B cell (primary cell): ENCODE data around the gene AKAP11. TPM values are rescaled to one million over a fixed set of nuclear protein-coding genes. Genes with fewer than 3 reads are reported as not detected.

Experiments used
- ATAC-seq: fragments of 200-7000 bp; cut with Tn5 transposase; one replicate; pipeline ENCODE4 v1.10.0; 2021; ENCODE audit warnings: low read depth, mild to moderate bottlenecking, moderate number of reproducible peaks, moderate library complexity
- CTCF ChIA-PET: fragments of 350-600 bp; sonication (Branson Sonifier 250); formaldehyde crosslinking; loops from one replicate; lab custom pipeline; 2021; ENCODE audit warnings: antibody characterized with exemption, inconsistent platforms; lab: Charles Lee
- POLR2A ChIA-PET: fragments of 350-600 bp; sonication (Branson Sonifier 250); formaldehyde crosslinking; loops from one replicate; lab custom pipeline; 2021; ENCODE audit warnings: antibody characterized with exemption; lab: Charles Lee
- DNase-seq: peaks from one replicate; pipeline ENCODE4 v3.0.0; 2013
- H2AFZ ChIP-seq: 2 replicates; pipeline ENCODE4 v1.6.1; 2012; ENCODE audit warnings: mild to moderate bottlenecking, low read depth, low read length; ENCODE audit not compliant: insufficient read depth, poor library complexity, severe bottlenecking
- H3K27ac ChIP-seq, 2 donors: 1 replicate in 1 of 2; 2 replicates in 1 of 2; pipeline ENCODE4 v1.5.1; 2012 to 2013; ENCODE audit warnings: low read length in 2 of 2, mild to moderate bottlenecking in 2 of 2, moderate library complexity in 1 of 2
- H3K27me3 ChIP-seq, 4 experiments: fragments of 200-600 bp in 1 of 4; sonication (generic) in 1 of 4; replicated peaks in 1 of 4; 1 replicate in 2 of 4; 2 replicates in 2 of 4; pipeline versions ENCODE4 v1.6.1 to v1.7.0; 2013 to 2016; ENCODE audit warnings: low read length in 3 of 4, mild to moderate bottlenecking in 2 of 4, mixed read lengths in 1 of 4, moderate library complexity in 1 of 4; ENCODE audit not compliant: insufficient read depth in 4 of 4, control insufficient read depth in 3 of 4; ENCODE audit errors: control extremely low read depth in 1 of 4
- H3K36me3 ChIP-seq, 2 experiments: replicated peaks in 1 of 2; 1 replicate in 1 of 2; 2 replicates in 1 of 2; pipeline versions ENCODE4 v1.6.1 to v1.7.1; 2013; ENCODE audit warnings: low read length in 1 of 2; ENCODE audit not compliant: insufficient read depth in 2 of 2, control insufficient read depth in 1 of 2; ENCODE audit errors: control extremely low read depth in 1 of 2, extremely low read depth in 1 of 2
- H3K4me1 ChIP-seq, 2 donors: fragments of 200-600 bp in 1 of 2; sonication (generic) in 1 of 2; 1 replicate in 1 of 2; 2 replicates in 1 of 2; pipeline versions ENCODE4 v1.5.1 to v1.6.1; 2013 to 2017; ENCODE audit warnings: low read length in 2 of 2; ENCODE audit not compliant: control insufficient read depth in 2 of 2, insufficient read depth in 2 of 2
- H3K4me2 ChIP-seq: replicated peaks from 2 replicates; pipeline ENCODE3; 2012; ENCODE audit warnings: mild to moderate bottlenecking, low read depth, low read length; ENCODE audit not compliant: poor library complexity, severe bottlenecking
- H3K4me3 ChIP-seq, 5 experiments: fragments of 200-600 bp in 1 of 5; sonication (generic) in 1 of 5; 1 replicate in 3 of 5; 2 replicates in 2 of 5; pipeline versions ENCODE4 v1.5.1 to v1.7.0; 2011 to 2016; ENCODE audit warnings: low read length in 4 of 5, mild to moderate bottlenecking in 4 of 5, low read depth in 2 of 5, control low read depth in 1 of 5, moderate library complexity in 1 of 5; ENCODE audit not compliant: insufficient read depth in 1 of 5; ENCODE audit errors: control extremely low read depth in 1 of 5, extremely low read depth in 1 of 5
- H3K79me2 ChIP-seq: fragments of 200-600 bp; sonication (generic); one replicate; pipeline ENCODE4 v1.6.0; 2016; ENCODE audit warnings: low read length; ENCODE audit not compliant: control insufficient read depth, insufficient read depth
- H3K9ac ChIP-seq: fragments of 200-600 bp; sonication (generic); 2 replicates; pipeline ENCODE4 v1.6.1; 2017; ENCODE audit warnings: mild to moderate bottlenecking, low read length, moderate library complexity
- H3K9me3 ChIP-seq, 3 donors: one replicate each; pipeline versions ENCODE4 v1.6.1 to v1.7.1; 2013; ENCODE audit warnings: low read length in 2 of 3; ENCODE audit not compliant: control insufficient read depth in 2 of 3, insufficient read depth in 1 of 3; ENCODE audit errors: control extremely low read depth in 1 of 3
- H4K20me1 ChIP-seq: 2 replicates; pipeline ENCODE4 v1.6.0; 2012; ENCODE audit warnings: mild to moderate bottlenecking, low read length; ENCODE audit not compliant: insufficient read depth, control insufficient read depth, poor library complexity, severe bottlenecking
- H3K27ac Mint-ChIP-seq: one replicate; pipeline ENCODE4 v1.8.0; 2021; ENCODE audit warnings: mixed read lengths
- H3K27me3 Mint-ChIP-seq: one replicate; pipeline ENCODE4 v1.8.0; 2021; ENCODE audit warnings: mixed read lengths
- H3K4me1 Mint-ChIP-seq: one replicate; pipeline ENCODE4 v1.8.0; 2021; ENCODE audit warnings: mixed read lengths
- H3K4me3 Mint-ChIP-seq: one replicate; pipeline ENCODE4 v1.8.0; 2021; ENCODE audit warnings: mixed read lengths
- H3K9me3 Mint-ChIP-seq: one replicate; pipeline ENCODE4 v1.8.0; 2022; ENCODE audit warnings: mixed read lengths; ENCODE audit not compliant: insufficient read depth
- CTCF ChIP-seq: fragments of 200-600 bp; IDR thresholded peaks from one replicate; pipeline ENCODE4 v1.8.0; 2022; ENCODE audit warnings: antibody characterized with exemption, mild to moderate bottlenecking
- EZH2 ChIP-seq: IDR thresholded peaks from 2 replicates; pipeline ENCODE4 v1.6.1; 2012; ENCODE audit warnings: borderline replicate concordance, low read depth, mild to moderate bottlenecking, moderate library complexity, low read length; ENCODE audit not compliant: insufficient read depth, poor library complexity, severe bottlenecking
- WGBS: methylation state at CpG from one replicate; pipeline ENCODE4 v1.1.5; 2013; ENCODE audit warnings: missing lambda C conversion rate; ENCODE audit not compliant: insufficient coverage; 5-methylcytosine and 5-hydroxymethylcytosine counted together
- intact Hi-C: fragments of 100-400 bp; cut with micrococcal nuclease; formaldehyde crosslinking; loops from one replicate; pipeline ENCODE4 v1.10.0; 2022
- polyA plus RNA-seq: library from polyadenylated mRNA; depleted of rRNA; stranded (reverse); fragments of >200 nt; gene quantifications from 2 replicates; pipeline ENCODE4 v1.2.3, GENCODE V29; 2012
- total RNA-seq, 2 donors: library from RNA; stranded (reverse); fragments of 120-200 nt in 1 of 2; gene quantifications; 1 replicate in 1 of 2; 2 replicates in 1 of 2; pipeline versions ENCODE4 v1.2.3 to v1.2.4, GENCODE V29; 2013 to 2022

AKAP11 gene
- total and polyA plus RNA-seq, 2 donors (not counting 1 experiment from before 2014, with no cell fraction given) = 10.2 to 42.9 TPM

DNA sequence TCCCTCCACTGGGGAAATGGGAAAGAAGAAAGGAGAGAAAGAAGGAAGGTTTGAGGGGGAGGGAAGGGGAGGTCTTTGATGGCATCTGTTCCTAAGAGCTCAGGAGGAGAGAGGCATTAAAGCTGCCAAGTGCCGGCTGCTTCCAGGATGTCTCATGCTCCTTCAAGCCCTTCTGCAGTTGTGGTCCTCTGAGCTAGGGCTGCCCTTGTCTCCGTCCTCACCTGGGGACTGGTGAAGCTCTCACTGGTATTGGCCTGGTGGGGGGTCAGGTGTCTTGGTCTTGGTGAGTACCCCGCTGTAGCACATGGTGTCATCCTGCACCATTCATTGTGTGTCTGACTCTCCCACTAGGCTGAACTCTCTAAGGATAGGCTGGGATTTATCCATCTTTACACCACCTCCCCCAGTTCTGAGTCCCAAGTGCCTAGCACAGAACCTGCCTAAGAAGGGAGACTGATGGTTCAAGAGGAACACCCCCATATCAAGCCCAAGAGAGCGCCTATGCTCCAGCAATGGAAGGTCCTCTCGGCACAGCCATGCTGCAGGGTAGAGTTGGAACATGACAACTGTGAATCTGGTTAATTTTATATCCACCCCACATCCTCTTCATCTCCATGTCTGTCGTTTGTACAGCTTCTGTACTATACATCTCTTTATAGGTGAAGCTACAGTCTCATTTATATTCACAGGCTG is 83.7 kb downstream of the AKAP11 start:
- H3K79me2 ChIP-seq = no peaks in the 10 kb centered on the region
- no peak overlapping the region for H3K4me3 ChIP-seq
- DNase-seq (no peak), ATAC-seq (no peak)
- H4K20me1 ChIP-seq = no peaks in the 10 kb centered on the region
- WGBS = 100% methylated on average over 4 of the region's 6 CpGs
- no peak overlapping the region for H3K27ac Mint-ChIP-seq
- no peak overlapping the region for H3K4me2 ChIP-seq
- TF ChIP-seq CTCF = no peak
- no peak for TF ChIP-seq EZH2
- H3K36me3 ChIP-seq = no peaks in the 10 kb centered on the region
- H3K9me3 Mint-ChIP-seq = no peaks in the 10 kb centered on the region
- H3K4me3 Mint-ChIP-seq = no peak overlapping the region
- peaks cover 5 to 8% of the 10 kb centered on the region in 2 donors for H3K4me1 ChIP-seq
- no peak overlapping the region for H3K27ac ChIP-seq
- no peak overlapping the region for H2AFZ ChIP-seq
- H3K27me3 Mint-ChIP-seq = no peaks in the 10 kb centered on the region
- no peaks in the 10 kb centered on the region for H3K9me3 ChIP-seq
- ChIA-PET POLR2A (no interaction called here), CTCF (no interaction called here)
- intact Hi-C loops = no loop called here
- H3K9ac ChIP-seq = no peak overlapping the region
- H3K4me1 Mint-ChIP-seq = peaks cover 6% of the 10 kb centered on the region
- no peaks in the 10 kb centered on the region for H3K27me3 ChIP-seq

GRCh38 chr13:42356184-42356575 is 84.2 kb downstream of the AKAP11 start:
- Histone ChIP-seq H3K9ac (no peak overlapping the region), H3K9me3 (no peaks in the 10 kb centered on the region), H3K4me2 (no peak overlapping the region), H3K4me1 (peaks cover 5 to 8% of the 10 kb centered on the region in 2 donors), H3K4me3 (no peak overlapping the region), H2AFZ (no peak overlapping the region), H3K79me2 (no peaks in the 10 kb centered on the region), H3K27ac (no peak overlapping the region), H3K36me3 (no peaks in the 10 kb centered on the region), H4K20me1 (no peaks in the 10 kb centered on the region), H3K27me3 (no peaks in the 10 kb centered on the region)
- intact Hi-C loops = no loop called here
- ChIA-PET POLR2A (interaction anchor here (0.6 kb wide), 1 partner anchor 257 kb away, joined by 4 read pairs; no protein-coding TSS in a partner anchor), CTCF (no interaction called here)
- TF ChIP-seq EZH2 = no peak
- no peak for TF ChIP-seq CTCF
- DNase-seq = no peak
- WGBS = 90% methylated on average over 5 of the region's 5 CpGs
- Mint-ChIP-seq H3K27me3 (no peaks in the 10 kb centered on the region), H3K9me3 (no peaks in the 10 kb centered on the region), H3K4me3 (no peak overlapping the region), H3K4me1 (peaks cover 6% of the 10 kb centered on the region), H3K27ac (no peak overlapping the region)
- ATAC-seq = no peak
